NCI-H82 (cell line): ENCODE data around the gene SLC25A22.

ENCODE experiments used
- DNase-seq: peaks from one replicate; lab custom pipeline; 2025; lab: John Stamatoyannopoulos, UW

SLC25A22 gene

DNA sequence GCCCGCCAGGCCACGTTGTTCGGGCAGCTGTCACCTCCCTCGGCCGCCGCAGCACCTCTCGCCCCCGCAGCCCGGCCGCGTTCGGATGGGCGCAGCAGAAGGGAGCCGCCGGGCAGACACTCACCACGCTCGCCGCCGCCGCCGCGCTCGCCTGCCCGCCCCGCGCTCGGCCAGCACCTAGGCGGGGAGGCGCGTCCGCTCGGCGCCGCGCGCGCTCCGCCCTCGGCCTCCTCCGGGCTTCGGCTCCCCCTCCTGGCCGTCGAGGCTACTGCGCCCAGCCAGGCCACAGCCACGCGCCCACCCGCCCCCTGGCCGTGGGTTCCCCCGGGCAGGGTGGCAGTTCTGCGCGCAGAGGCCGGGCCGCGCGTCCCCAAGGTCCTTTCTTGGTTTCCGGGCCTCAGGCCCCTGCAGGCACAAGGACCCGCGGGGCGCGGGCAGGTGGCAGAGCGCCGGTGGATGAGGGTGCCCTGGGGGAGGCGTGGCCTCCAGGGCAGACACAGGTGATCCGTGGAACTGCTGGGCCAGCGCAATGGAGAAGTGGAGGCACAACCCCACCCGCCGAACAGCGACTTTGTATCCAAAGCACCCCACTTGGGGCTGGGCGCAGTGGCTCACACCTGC, at the start of gene SLC25A22:
Gene SLC25A22, minus strand, starts transcription at position 189 of the 621 bp plus-strand sequence. CDS start 3,275 bp downstream, outside the sequence.
- DNase-seq = peak; percentile 79

- DNase-seq = no peak
Measured at GRCh38 chr11:847876-848275, 49.8 kb upstream of the SLC25A22 start.

DNA sequence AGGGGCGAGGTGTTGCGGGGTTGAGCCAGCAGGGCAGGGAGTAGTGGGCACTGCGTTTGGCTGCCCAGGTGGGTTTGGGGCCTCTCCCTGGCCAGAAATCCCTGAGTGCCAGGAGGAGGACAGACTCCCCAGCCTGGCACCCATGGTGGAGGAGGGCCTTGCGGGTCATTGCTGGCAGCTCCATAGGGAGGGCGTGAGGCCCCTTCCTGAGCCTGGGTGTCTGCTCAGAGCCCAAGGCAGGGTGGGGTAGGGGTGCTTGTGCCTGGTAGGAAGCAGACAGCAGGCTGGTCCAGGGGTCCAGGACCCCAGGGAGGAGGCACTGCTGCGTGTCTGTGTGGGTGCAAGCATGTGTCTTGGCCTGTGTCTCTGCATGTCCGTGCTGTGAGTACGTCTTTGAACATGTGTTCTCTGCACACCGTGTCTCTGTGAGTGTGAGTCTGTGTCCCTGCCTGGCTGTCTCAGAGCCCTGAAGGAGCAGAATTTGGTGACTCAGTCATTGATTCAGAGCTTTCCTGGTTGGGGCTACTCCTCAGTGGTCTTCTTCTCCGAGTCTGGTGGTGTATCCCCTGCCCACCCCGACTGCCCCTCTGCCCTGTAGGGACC, 48.5 kb upstream of the SLC25A22 start:
- DNase-seq = no peak

DNA sequence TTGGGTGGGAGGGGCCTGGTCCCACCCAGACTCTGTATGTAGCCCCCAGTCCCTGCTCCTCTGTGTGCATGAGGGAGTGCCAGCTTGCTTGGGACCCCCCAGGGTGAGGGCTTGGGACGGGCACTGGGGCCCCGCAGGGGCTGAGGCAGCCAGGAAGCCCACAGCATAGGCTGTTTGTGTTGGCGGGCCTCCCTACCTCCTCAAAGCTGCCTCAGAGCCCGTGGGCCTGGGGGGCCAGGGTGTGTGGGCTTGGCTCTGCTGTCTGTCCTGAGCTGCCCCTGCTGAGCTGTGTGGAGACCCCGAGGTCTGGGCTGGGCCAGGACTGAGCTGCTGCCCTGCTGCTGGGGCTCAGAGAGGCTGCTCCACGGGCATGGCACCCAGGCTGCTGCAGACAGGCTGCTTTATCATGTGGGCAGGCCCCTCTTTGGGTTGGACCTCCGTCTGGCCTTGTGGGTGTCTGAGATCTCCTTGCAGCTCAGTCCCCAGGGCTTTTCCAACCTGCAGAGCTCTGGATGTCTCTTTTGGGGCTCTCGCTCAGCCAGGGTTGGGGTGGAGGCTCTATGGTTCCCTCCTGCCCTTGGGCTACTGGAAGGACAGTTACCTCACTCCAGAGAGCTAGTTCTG, 47.9 kb upstream of the SLC25A22 start:
- DNase-seq = no peak

DNA sequence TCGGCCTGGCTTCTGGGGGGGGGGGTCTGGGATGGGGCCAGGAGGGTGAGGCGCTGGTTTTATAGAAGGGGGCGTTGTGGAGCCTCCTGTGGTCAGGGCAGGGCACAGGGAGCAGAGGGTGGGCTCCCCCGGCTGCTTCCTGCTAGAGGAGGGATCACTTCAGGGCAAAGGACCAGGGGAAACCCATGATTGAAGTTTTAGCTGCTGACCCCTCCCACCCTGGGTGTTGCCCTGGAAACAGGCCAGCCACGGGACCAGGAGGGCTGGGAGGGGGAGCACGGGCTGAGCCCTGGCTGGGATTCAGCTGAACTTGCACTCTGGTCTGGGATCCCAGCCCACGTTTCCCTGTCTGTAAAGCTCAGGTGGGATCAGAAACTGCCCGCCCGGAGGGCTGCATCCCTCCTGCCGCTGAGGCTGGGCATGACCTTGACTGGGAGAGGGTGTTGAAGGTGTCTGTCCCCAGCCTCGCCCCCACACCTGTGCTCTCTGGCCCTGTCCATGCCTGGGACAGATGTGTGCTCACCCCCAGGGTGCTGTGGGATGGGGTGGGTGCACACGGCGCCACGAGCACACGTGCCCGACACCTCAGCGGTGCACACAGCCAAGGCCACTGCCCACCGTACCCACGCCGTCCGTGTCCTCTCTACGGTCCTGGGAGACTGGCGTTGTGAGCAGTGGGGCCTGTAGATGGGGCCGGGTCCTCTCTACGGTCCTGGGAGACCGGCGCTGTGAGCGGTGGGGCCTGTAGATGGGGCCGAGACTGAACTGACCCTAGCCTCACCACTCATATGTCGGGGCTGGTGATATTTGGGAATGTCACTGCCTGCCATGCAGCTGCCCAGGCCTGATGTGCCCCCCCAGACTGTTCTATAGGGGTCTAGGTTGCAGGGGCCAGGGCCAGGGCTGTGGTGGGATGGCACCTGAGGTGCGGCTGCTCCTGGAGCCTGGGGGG, 46.9 kb upstream of the SLC25A22 start:
- peak; percentile 28 for DNase-seq

DNA sequence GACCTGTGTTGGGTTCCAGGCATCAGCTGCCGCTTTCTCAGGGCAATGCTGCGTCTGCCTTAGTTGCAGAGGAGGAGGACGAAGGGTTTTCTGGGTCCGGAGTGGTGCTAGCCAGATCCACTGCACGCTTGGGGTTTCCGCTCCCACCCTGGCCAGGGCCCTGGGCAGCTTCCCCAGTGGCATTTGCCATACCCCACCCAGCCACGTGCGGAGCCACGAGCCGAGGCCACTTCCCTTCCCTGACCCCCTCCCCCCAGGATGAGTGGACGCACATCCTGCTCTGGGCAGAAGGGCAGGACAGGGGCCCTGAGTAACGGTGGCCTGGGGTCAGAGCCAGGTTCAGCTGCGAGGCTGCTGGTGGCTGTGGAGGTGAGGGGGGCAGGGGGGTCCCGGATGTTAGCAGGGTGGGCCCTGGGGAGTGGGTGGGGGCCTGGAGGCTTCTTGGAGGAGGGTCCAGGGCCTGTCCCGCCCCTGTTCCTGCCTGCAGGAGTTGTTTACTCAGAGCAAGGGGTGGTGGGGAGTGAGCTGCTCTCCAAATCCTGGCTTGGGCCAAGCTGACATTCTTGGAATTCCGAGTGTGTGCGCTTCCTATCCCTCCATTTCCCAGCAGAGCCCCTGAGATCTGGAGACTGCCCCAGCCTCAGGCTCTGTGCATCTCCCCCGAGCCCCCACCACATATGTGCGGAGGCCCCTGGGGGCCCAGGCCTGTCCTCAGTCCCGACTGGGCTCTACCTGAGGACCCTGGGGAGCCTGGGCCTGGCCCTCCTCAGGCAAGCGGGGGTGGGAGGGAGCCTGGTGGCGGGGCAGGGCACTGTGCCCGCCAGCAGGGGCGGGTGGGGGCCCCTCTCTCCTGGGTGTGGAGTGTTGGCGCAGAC, 46.0 kb upstream of the SLC25A22 start:
- DNase-seq = no peak

DNA sequence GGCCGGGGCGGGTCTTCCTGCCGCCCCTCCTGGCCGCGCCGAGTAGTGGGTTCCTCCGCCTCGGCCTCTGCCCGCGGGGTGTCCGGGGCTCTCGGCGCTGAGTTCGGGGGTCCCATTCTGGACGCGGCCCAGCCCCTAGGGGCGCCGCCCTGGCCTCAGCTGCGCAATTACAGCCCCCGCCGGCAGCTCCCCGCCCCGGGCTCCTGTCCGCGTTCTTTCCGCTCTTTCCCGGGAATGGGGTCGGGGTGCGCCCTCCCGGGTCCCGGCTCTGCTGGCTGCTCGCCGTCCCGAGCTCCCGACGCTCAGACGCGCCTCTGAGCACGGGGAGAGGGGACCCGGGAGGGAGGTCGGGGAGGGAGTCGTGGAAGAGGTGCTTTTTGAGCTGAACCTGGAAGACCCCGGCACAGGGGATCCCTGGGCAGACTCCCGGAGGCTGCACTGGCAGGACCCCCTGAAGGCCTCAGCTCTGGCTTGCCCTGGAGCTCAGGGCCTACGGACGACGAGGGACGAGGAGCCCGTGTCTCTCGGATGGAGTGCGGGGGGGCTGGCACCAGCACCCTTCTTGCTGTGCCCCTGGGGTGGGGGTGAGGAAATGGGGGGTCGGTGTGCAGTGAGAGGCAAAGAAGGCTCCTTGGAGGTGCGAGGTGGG, 45.1 kb upstream of the SLC25A22 start:
- no peak for DNase-seq

DNA sequence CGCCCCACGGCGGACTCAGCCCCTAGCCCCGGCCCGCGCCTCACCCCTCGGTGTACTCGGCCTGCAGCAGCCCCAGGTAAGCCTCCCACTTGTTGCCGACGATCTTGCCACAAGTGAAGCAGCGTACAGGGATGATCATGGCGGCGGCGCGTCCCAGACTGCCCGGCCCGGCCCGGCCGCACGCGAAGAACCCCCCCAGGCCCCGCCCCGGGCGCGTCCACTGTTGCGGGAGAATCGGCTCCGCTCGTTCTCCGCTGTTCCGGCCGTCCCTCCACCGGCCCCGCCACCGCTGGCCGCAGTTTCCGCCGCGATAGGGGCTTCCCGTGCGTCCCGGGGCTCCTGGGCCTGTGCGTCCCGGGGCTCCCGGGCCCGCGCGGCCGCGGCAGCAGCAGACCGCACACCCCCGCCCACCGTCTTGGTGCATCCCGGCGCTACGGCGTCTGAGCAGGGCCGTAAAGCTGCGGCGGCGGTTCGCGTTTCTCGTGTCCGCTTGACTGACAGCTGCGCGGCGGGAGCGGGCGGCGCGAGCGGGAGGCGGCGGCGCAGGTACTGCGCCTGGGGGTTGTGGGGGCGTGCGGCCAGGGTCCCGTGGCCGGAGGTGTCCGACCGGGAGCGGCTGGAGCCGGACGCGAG, 44.4 kb upstream of the SLC25A22 start, which contains the start of the genes POLR2L and TSPAN4:
Gene POLR2L, minus strand, starts transcription at position 160 of the 633 bp plus-strand sequence. Its CDS starts 21 bp downstream, at position 139.
Gene TSPAN4, plus strand, starts transcription at position 483 of the 633 bp plus-strand sequence. CDS start 7,453 bp downstream, outside the sequence.
- DNase-seq = peak; percentile 90

DNA sequence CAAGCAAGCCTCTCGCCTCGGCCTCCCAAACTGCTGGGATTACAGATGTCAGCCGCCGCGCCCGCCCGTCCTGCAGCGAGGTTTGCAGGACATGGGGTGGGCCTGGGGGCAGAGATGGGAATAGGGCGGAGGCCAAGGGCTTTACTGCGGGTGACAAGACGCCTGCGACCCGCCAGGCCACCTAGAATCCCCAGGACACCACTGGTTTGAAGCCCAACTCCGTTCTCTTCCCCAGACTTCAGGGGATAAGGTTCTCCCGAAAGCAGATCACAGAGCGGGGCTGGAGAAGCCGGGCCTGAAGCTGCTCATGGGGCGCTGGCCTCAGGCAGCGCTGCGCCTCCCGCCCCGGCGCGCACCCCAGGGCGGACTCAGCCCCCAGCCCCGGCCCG, 43.9 kb upstream of the SLC25A22 start:
- DNase-seq = no peak

DNA sequence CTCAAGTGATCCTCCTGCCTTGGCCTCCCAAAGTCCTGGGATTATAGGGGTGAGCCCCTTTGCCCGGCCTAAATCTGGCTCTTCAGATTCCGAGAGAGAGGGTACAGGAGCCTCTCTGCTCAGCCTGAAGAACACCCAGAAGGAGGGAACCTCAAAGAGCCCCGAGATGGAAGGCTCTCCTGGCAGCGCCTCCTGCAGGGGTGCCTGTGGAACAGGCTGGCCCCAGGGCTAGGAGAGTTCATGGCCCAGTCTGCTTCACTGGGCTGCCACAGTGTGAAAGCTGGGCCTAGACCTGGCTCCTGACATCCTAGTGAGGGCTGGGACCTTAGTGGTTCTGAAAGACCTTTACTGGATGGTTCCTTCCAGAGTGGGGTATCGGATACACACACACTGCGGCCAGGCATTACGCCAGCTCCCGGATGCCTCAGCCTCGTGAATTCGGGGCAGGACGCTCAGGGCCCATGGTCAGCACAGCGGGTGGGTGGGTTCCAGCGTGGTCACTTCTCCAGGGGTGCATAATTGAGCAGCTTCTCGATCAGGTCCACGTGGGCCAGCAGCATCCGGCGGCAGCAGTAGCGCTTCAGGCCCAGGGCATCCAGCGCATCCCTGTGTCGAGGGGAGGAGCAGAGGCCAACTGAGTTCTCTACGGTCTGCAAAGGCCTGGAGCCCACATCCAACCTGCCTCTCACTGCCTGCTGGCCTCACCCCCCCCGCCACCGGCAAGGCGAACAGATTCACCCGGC, 42.0 kb upstream of the SLC25A22 start:
- DNase-seq = no peak

- no peak for DNase-seq
Measured at GRCh38 chr11:839280-839623, 41.2 kb upstream of the SLC25A22 start.

DNA sequence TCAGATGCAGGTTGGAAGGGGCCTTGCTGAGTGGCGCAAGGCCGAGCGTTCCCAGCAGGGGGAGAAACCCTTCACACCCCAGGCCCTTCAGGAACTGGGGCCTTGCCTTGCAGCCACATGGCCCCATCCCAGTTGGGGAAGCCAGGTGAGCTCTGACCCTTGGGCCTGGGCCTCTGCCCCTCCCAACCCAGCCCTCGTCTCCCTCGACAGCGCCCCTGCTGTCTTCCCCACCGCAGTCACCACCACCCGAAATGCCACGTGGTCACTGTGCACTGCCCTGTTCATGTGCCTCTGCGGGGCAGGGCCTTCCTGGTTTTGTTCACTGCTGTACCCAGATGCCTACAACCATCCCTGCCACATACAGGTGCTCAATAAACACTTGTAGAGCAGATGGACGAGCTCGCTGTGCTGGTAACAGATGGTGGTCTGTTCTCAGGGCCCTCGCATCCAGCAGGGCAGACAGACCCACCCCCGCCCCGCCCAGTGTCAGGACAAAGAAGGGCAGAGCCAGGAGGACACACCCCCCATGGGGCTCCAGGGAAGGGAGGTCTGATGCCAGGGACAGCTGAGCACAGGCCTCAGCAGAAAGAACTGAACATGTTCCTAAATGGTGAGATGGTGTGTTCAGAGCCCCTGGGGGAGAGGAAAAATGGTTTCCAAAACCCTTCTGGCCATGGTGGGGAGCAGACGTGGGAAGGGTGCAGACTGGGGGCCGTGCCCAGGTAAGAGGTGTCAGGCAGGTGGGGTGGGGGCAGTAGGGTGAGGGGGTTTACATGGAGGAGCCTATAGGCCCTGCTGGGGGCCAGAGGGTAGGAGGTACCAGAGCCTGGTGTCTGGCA, 40.6 kb upstream of the SLC25A22 start:
- DNase-seq = peak; percentile 81

GRCh38 chr11:837990-838307, 39.9 kb upstream of the SLC25A22 start:
- DNase-seq = no peak

GRCh38 chr11:837189-837989, 39.3 kb upstream of the SLC25A22 start:
- no peak for DNase-seq

DNA sequence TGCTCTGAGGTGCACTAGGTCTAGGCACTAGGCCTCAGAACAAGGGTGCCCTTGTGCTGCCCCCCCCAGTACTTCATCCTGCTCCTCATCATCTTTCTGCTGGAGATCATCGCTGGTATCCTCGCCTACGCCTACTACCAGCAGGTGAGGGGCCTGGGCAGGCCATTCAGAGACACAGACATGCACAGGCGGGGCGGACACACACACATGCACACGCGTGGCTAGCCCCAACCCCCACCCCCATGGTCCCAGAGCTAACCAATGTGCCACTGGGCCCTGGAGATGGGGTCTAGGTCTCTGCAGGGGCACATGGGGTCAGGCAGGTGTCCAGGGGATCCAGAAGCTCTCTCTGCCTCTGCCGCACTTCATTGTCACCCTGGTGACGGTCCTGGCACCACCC, 38.6 kb upstream of the SLC25A22 start:
- no peak for DNase-seq

DNA sequence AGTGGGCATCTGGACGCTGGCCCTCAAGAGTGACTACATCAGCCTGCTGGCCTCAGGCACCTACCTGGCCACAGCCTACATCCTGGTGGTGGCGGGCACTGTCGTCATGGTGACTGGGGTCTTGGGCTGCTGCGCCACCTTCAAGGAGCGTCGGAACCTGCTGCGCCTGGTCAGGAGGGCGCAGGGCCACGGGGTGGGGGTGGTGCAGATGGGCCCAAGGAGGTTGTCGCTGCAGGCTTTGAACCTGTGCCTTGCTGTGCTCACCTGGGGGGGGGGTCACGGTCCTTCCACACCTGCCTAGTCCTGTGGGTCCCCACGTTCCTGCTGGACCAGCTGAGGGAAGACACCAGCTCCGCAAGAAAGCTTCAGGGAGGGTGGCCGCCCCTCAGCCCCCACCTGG, 38.2 kb upstream of the SLC25A22 start:
- DNase-seq = no peak

DNA sequence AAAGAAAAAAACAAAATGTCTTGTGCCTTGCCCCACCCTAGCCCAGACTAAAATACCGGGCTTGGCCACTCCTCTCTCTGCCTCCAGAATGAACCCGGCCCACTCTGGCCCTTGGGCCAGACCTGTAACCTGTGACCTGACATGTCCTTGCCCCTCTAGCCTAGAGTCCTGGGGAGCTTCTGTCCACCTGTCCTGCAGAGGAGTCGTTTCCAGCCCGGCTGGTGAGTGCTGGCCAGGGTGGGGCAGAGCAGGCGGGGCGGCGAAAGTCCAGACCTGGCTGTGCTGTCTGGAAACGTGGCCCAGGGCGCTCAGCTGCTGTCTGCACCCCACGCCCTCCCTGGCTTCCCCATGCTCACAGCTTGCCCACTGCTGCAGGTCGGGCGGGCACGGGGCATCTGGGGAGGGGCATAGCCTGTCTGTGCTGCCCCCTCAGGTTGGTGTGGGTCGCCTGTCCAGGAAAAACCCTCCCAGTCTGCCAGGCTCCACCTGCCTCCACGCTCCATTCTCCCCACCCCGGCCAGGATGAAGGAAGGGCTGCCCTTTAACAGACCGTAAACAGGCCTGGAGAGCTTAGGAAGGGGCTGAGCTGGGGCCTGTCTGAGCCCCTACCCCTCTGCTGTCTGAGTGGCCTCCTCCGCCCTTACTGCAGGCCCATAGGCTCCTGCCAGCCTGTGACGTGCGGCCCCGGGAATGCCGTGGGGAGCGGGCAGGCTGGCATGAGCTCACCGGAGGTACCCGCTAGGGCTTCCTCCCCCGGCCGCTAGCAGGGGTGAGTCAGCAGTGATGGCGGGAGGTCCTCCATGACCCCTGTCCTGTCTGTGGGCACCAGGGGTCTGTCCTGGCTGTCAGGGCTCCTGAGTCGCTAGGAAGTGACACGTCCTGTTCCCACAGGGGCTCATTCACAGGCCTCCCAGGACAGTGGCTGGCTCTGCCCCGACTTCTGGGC, 36.6 kb upstream of the SLC25A22 start:
- no peak for DNase-seq
